ENCODE results near the gene GPR137B.

DNA sequence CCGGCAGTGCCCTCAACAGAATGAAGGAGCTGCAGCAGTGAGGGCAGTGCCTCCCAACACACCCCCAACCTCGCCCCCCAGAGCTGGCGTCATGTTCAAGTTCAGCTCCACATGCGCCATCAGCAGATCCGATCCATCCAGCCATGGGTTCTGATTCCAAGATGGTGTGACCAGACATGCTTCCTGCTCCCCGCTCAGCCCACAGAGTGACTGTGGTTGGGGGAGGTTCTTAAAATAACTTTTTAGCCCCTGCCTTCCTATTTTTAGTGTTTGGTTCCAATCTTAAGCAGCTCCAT lies 30.1 kb upstream of the GPR137B start:
- TF ChIP-seq GATA2 (IDR thresholded peaks at IDR 0.05; ENCODE audit: low read depth, low read length) (no peak), GATA3 (IDR thresholded peaks at IDR 0.05; ENCODE audit: low read depth, low read length) (no peak)

Measured in SH-SY5Y (cell line).